GM12801 (cell line): ENCODE measurements around the gene SHC3.

Experiments
- TF ChIP-seq, protein P1 (sequence below): IDR thresholded peaks from one replicate; pipeline ENCODE4 v1.5.1; 2011; ENCODE audit warnings: control low read depth; ENCODE audit not compliant: insufficient read length; ENCODE audit errors: extremely low read depth

Gene SHC3

GRCh38 chr9:89194421-89195130 lies 16.0 kb upstream of the SHC3 start:
- TF ChIP-seq, protein P1, sequence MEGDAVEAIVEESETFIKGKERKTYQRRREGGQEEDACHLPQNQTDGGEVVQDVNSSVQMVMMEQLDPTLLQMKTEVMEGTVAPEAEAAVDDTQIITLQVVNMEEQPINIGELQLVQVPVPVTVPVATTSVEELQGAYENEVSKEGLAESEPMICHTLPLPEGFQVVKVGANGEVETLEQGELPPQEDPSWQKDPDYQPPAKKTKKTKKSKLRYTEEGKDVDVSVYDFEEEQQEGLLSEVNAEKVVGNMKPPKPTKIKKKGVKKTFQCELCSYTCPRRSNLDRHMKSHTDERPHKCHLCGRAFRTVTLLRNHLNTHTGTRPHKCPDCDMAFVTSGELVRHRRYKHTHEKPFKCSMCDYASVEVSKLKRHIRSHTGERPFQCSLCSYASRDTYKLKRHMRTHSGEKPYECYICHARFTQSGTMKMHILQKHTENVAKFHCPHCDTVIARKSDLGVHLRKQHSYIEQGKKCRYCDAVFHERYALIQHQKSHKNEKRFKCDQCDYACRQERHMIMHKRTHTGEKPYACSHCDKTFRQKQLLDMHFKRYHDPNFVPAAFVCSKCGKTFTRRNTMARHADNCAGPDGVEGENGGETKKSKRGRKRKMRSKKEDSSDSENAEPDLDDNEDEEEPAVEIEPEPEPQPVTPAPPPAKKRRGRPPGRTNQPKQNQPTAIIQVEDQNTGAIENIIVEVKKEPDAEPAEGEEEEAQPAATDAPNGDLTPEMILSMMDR: no peak

DNA sequence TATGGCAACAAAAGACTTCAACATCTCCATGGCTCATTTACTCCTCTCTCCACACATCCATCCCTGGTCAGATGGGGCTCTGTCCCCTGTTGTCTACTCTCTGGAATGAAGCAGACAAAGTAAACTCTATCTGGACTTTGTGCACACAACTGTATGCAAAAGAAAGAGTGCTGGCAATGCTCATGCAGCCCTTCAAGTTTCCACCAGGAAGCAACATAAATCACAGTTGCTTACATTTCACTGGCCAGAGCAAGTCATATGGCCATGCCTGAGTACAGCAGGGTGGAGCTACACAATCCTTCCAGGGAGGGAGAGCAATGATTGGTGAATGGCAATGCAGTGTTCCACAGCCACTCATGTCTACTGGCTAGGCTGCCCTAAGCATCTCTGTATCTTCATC lies 12.4 kb upstream of the SHC3 start:
- TF ChIP-seq, protein P1: no peak

GRCh38 chr9:89189215-89189614 lies 10.6 kb upstream of the SHC3 start:
- TF ChIP-seq, protein P1: no peak

- TF ChIP-seq, protein P1: no peak
Observed at GRCh38 chr9:89187950-89188349, 9.3 kb upstream of the SHC3 start.

GRCh38 chr9:89187541-89187940 lies 8.9 kb upstream of the SHC3 start:
- TF ChIP-seq, protein P1: no peak

GRCh38 chr9:89186960-89187359 lies 8.3 kb upstream of the SHC3 start:
- TF ChIP-seq, protein P1: no peak

DNA sequence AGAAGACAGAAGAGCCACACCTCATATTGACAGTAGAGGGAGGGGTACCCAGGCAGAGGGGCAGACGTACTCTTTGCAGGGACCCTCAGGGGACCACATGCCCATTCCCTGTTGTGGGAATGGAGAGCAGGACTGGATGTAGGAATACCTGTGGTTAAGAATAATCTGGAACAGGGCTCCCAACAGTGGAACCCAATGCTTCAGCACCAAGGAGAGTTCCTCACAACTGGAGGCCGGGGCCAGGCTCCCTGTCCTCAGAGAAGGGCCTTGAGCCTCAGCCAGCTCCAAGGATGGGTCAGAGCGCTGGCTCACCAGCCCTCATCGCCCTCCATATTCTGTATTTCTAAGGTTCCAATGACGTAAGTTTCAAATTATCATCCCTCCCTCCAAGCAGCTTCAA lies 7.4 kb upstream of the SHC3 start:
- TF ChIP-seq, protein P1: no peak
